ENCODE results near the gene RPS6KB2.
A peak's percentile ranks its signal among the peaks of the same experiment; 100 is the strongest.

RPS6KB2 gene

DNA sequence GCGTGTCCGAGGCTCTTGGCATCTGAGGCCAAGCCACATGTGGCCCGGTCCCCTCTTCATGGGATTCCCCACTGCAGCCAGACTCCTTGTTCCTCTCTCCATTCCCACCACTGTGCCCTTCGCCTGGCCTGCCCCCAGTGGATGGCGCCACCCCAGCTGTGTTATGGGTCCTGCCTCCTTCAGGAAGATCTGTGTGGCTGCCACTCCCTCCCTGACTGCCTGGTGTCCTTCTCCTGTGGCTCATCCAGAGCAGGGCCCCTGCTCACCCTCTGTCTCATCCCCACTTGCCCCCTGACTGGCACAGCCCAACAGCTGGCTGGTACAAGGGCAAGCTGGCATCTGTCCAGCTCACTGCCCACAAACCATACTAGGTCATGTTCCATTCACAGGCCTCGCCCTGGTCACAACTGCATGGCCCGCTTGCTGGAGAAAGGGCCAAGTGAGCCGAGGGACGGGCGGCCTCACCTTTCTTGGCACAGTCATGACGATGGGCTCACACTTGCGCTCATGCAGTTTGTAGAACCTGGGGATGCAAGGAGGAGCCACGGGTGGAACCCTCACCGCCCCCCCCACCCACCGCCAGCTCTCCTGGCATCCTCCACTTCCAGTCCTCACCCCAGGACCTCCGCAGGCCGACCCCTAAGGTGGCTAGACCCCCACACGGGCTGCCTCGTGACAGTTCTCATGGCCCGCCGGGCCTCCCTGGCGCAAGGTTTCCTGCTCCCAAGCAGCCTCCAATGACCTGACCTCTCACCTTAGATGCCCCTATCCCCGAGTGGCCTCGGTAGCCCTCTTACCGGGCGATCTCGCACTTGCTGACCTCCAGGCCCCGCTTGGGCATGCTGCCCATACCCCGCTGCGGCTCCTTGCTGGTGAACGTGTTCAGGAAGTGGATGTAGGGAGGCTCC lies 11.3 kb downstream of the RPS6KB2 start:
- no peak for DNase-seq (ENCODE audit: low spot score in 2 of 2)
- H3K27me3 Mint-ChIP-seq = no peaks in the 10 kb centered on the region
- H3K9me3 Mint-ChIP-seq = no peaks in the 10 kb centered on the region
- H3K4me1 Mint-ChIP-seq = peaks cover 52% of the 10 kb centered on the region
- peaks cover 50% of the 10 kb centered on the region for H3K36me3 Mint-ChIP-seq (ENCODE audit: insufficient read depth)
- no peak for ATAC-seq (replicated peaks; ENCODE audit: extremely low read depth, poor library complexity, severe bottlenecking)
- peak overlapping the region; percentile 96 for H3K4me3 Mint-ChIP-seq
- H3K27ac Mint-ChIP-seq (ENCODE audit: low read depth) = peak overlapping the region; percentile 97

DNA sequence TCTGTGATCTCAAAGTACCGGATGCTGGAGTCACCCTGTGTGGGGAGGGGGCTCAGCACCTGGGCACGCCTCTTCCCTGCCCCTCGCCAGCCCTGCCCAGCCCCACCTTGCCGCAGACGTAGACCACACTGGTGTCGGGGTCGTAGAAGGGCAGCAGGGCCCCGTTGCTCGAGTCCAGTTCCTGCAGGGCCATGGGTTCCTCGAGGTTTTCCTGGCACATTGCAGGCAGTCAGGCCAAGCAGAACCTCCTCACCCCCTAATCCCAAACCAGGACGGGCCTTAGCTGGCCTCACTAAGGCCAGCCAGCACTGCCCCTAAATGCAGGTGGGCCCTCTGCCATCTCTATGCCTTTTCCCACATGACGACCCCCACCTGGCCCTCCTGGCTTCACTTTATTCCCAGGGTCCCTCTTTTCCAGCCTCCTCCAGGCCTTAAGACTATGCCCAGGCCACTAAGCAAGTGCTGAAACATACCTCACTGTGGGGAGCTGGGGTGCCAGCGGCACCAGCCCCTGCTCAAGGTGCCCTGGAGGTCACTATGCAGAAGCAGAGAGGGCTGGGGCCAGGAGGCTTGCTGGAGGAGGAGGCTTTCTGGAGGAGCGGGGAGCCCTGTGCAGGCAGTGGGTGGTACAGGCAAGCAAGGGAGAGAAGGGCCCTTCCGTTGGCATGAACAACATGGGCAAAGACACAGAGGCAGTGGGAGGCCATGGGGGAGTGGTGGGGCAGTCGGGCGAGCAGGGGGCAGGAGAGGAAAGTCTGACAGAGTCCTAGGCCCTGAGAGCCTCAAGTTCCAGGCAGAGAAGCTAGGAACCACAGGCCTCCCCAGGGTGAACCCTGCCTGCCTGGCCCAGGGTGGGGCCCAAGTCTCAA lies 12.2 kb downstream of the RPS6KB2 start:
- peaks cover 44% of the 10 kb centered on the region for H3K36me3 Mint-ChIP-seq (ENCODE audit: insufficient read depth)
- no peak for ATAC-seq (replicated peaks; ENCODE audit: extremely low read depth, poor library complexity, severe bottlenecking)
- H3K4me3 Mint-ChIP-seq = peak overlapping the region; percentile 96
- DNase-seq (ENCODE audit: low spot score in 2 of 2) = no peak
- no peaks in the 10 kb centered on the region for H3K9me3 Mint-ChIP-seq
- H3K27ac Mint-ChIP-seq (ENCODE audit: low read depth) = peak overlapping the region; percentile 97
- no peaks in the 10 kb centered on the region for H3K27me3 Mint-ChIP-seq
- peaks cover 57% of the 10 kb centered on the region for H3K4me1 Mint-ChIP-seq

DNA sequence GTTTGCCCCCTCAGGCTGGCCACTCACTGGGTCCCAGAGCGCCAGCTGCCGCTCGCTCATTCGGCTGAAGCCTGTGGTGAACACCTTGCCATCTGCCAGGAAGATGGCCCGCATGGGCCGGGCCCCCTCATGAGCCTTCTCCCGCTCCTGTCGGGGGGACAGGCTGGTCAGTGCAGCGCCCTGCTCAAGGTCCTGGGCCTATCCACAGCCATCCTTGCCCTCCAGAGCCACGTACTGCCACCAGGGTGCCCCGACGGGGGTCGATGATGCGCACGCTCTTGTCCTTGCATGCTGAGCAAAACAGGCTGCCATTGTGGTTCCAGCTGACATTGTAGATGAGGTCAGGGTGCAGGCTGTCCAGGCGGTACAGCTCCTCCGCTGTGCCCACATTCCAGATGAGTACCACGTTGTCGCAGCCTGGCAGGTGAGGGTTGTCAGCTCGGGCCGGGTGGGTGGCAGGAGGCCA lies 12.8 kb downstream of the RPS6KB2 start:
- H3K4me1 Mint-ChIP-seq = peaks cover 58% of the 10 kb centered on the region
- peaks cover 41% of the 10 kb centered on the region for H3K36me3 Mint-ChIP-seq (ENCODE audit: insufficient read depth)
- DNase-seq (ENCODE audit: low spot score in 2 of 2) (no peak), ATAC-seq (replicated peaks; ENCODE audit: extremely low read depth, poor library complexity, severe bottlenecking) (no peak)
- H3K4me3 Mint-ChIP-seq = no peak overlapping the region
- H3K9me3 Mint-ChIP-seq = no peaks in the 10 kb centered on the region
- H3K27ac Mint-ChIP-seq (ENCODE audit: low read depth) = peak overlapping the region; percentile 97
- no peaks in the 10 kb centered on the region for H3K27me3 Mint-ChIP-seq

DNA sequence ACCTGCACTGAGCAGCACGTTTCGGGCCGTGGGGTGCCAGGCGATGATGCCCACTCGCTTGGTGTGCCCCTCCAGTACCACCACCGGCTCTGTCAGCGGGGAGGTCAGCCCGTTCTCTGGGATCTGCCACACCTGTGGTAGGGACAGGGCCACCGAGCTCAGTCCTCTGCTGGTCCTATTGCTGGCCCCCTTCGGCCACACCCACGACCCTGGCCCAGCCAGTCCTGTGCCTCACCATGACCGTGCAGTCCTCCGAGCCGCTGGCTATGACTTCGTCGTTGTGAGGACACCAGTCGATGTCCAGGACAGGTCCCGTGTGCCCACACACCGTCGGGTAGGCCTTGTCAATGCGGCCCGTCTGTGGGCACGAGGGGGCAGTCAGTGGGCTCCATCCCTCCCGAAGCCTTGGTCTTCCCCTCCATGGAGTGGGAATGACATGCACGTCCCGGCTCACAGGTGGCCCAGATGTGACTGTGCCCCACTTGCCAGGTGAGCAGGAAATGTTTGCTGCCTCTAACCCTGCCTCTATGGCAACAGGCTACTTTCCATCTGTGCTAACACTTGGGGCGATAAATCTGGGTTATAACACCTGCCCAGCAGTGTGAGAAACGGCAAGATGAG lies 13.5 kb downstream of the RPS6KB2 start:
- Mint-ChIP-seq H3K27ac (ENCODE audit: low read depth) (peak overlapping the region; percentile 97), H3K4me3 (peak overlapping the region; percentile 68), H3K4me1 (peaks cover 56% of the 10 kb centered on the region), H3K27me3 (no peaks in the 10 kb centered on the region), H3K9me3 (no peaks in the 10 kb centered on the region), H3K36me3 (ENCODE audit: insufficient read depth) (peaks cover 41% of the 10 kb centered on the region)
- ATAC-seq (replicated peaks; ENCODE audit: extremely low read depth, poor library complexity, severe bottlenecking) (no peak), DNase-seq (ENCODE audit: low spot score in 2 of 2) (no peak)

DNA sequence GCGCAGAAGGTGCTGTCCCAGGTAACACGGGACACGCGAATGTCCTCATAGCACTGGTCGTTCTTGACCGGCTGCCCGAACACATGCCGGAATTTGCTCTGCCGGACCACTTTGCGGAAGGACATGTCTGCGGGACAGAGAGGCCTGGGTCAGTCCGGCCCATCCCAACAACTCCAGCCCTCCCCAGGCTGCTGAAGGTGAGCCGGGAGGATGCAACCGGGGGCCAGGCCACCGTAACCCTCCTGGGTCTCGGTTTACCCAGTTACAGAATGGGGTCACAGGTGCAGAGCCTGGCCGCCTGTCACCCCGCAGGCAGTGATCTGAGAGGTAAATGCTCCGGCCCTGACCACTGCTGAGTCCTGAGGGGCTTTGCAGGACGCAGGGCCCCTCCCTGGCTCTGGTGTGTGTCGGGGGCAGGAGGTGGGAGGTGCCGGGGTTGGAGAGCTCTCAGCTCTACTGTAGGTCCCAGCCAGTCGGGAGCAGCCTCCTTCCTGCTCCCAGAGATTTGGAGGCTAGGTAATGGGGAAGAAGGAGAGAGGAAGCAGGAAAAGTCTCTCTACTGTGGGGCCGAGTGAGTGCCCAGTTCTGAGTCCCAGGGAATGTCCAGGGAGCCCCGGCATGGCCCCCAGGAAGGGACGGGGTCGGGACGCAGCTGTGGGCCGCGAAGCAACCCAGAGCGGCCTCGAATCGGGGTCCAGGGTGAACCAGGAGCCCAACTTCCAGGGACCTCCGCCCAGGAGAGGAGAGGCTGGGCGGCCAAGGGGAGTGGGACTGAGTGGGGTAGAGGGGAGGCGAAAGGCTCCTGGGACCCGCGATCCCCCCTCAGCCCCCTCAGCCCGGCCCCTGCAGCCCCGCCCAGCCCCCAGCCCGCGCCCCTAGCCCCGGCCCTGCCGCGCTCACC lies 14.5 kb downstream of the RPS6KB2 start:
- ATAC-seq (replicated peaks; ENCODE audit: extremely low read depth, poor library complexity, severe bottlenecking) (no peak), DNase-seq (ENCODE audit: low spot score in 2 of 2) (no peak)
- Mint-ChIP-seq H3K27ac (ENCODE audit: low read depth) (peak overlapping the region; percentile 97), H3K36me3 (ENCODE audit: insufficient read depth) (peaks cover 34% of the 10 kb centered on the region), H3K9me3 (no peaks in the 10 kb centered on the region), H3K27me3 (no peaks in the 10 kb centered on the region), H3K4me3 (peak overlapping the region; percentile 68), H3K4me1 (peaks cover 62% of the 10 kb centered on the region)

DNA sequence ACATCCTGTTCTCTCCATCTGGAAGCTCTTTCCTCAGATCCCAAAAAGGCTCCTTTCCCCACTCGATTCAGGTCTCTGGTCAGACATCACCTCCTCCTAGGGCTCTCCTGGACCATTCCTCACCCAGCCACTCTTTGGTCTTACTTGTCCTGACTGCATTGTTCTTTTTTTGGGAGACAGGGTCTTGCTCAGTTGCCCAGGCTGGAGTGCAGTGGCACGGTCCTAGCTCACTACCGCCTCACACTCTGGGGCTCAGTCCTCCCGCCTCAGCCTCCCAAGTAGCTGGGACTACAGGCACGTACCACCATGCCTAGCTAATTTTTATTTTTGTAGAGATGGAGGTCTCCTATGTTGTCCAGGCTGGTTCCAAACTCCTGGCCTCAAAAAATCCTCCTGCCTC lies 17.2 kb downstream of the RPS6KB2 start:
- peaks cover 24% of the 10 kb centered on the region for H3K36me3 Mint-ChIP-seq (ENCODE audit: insufficient read depth)
- H3K27me3 Mint-ChIP-seq = no peaks in the 10 kb centered on the region
- H3K9me3 Mint-ChIP-seq = no peaks in the 10 kb centered on the region
- no peak for DNase-seq (ENCODE audit: low spot score in 2 of 2)
- peaks cover 54% of the 10 kb centered on the region for H3K4me1 Mint-ChIP-seq
- H3K27ac Mint-ChIP-seq (ENCODE audit: low read depth) = peak overlapping the region; percentile 97
- no peak for ATAC-seq (replicated peaks; ENCODE audit: extremely low read depth, poor library complexity, severe bottlenecking)
- peak overlapping the region; percentile 77 for H3K4me3 Mint-ChIP-seq

DNA sequence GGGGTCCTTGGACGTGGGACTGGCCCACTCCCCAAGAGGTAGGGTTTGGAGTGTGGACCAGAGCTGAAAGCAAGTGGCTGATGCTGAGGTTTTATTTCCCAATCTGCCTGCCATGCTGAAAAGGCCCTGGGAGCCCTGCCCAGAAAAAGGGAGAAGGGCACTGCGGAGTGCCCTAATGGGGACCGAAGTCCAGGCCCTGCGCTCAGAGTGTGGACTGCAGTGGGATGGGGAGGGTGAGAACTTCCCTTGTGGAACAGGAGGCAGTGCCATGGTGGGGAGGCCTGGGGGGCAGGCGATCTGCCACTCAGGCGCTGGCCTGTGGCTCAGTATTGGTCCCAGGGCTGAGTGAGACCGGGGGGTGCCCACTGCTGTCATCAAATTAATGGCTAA lies 19.9 kb downstream of the RPS6KB2 start:
- peak overlapping the region; percentile 97 for H3K27ac Mint-ChIP-seq (ENCODE audit: low read depth)
- DNase-seq (ENCODE audit: low spot score in 2 of 2) (no peak), ATAC-seq (replicated peaks; ENCODE audit: extremely low read depth, poor library complexity, severe bottlenecking) (no peak)
- H3K36me3 Mint-ChIP-seq (ENCODE audit: insufficient read depth) = peaks cover 16% of the 10 kb centered on the region
- no peaks in the 10 kb centered on the region for H3K9me3 Mint-ChIP-seq
- H3K4me1 Mint-ChIP-seq = peaks cover 40% of the 10 kb centered on the region
- no peaks in the 10 kb centered on the region for H3K27me3 Mint-ChIP-seq
- no peak overlapping the region for H3K4me3 Mint-ChIP-seq

DNA sequence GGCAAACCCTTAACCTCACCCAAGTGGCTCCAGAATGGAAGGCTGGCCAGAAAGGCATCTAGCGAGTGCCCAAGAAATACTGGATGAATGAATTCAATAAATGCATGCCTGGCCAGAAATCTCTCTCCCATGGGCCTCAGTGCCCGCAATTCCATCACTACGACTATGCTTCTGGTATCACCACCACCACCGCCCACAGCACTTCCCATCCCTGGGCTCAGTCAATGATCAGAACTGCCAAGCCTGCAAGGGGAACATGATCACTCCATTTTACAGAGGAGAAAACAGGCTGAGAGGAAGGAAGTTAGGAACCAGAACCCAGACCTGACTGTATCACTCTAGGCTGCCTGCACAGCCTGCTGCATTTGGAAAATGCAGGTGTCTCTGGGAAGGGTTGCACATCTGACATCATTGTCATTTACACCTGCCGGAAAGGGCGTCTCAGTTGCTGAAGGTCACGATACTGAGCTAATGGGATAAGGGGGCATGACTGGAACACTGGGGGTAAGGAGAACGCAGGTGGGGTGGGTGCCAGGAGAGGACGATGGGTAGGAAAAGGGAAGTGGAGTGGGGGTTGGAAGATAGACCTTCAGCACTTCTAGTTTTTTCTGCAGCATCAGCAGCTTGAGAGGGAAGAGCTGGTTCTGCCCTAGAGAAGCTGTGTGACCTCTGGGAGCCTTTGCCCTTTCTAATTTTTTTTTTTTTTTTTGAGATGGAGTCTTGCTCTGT lies 21.0 kb downstream of the RPS6KB2 start:
- peaks cover 11% of the 10 kb centered on the region for H3K36me3 Mint-ChIP-seq (ENCODE audit: insufficient read depth)
- peaks cover 39% of the 10 kb centered on the region for H3K4me1 Mint-ChIP-seq
- no peak for DNase-seq (ENCODE audit: low spot score in 2 of 2)
- H3K4me3 Mint-ChIP-seq = no peak overlapping the region
- no peaks in the 10 kb centered on the region for H3K9me3 Mint-ChIP-seq
- ATAC-seq (replicated peaks; ENCODE audit: extremely low read depth, poor library complexity, severe bottlenecking) = no peak
- H3K27ac Mint-ChIP-seq (ENCODE audit: low read depth) = peak overlapping the region; percentile 61
- no peaks in the 10 kb centered on the region for H3K27me3 Mint-ChIP-seq

DNA sequence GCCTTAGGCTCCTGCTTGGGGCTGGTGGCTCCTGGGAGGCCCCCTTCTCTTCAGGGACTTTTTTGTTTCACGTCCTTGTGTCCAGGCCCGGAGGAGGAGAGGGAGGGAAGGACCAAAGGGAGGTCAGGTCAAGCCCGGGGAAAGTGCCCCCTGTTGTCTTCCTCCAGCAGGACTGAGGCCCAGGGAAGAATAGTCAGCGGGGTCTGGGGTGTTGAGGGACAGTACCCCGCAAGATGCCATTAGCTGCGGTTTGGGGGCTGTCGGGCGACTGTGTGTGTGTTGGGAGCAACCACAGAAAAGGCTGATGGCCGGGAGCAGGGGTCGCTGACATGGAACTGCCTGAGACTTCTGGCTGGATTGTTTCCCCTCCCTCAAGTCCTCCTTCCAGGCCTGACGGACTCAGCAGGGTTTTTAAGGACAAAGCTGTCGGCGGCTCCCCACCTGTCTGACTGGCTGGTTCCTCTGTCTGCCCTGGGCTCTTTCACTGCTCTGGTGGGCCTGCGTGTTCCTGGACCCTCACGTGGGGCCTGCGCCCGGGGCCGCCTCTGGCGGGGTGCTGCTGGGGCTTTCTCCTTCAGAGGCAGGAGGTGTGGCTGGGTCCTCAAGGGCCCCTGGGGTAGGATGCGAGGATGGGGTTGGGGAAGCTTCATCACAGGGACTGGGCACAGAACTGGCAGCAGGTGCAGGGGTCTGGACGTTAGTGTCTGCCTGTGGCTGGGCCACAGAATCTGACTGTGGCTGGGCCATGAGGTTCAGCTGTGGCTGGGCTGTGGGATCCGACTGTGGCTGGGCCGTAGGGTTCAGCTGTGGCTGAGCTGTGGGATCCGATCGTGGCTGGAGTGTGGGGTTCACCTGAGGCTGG lies 22.7 kb downstream of the RPS6KB2 start:
- peaks cover 22% of the 10 kb centered on the region for H3K4me1 Mint-ChIP-seq
- H3K9me3 Mint-ChIP-seq = no peaks in the 10 kb centered on the region
- ATAC-seq (replicated peaks; ENCODE audit: extremely low read depth, poor library complexity, severe bottlenecking) (no peak), DNase-seq (ENCODE audit: low spot score in 2 of 2) (no peak)
- H3K36me3 Mint-ChIP-seq (ENCODE audit: insufficient read depth) = peaks cover 10% of the 10 kb centered on the region
- no peaks in the 10 kb centered on the region for H3K27me3 Mint-ChIP-seq
- H3K27ac Mint-ChIP-seq (ENCODE audit: low read depth) = no peak overlapping the region
- no peak overlapping the region for H3K4me3 Mint-ChIP-seq

DNA sequence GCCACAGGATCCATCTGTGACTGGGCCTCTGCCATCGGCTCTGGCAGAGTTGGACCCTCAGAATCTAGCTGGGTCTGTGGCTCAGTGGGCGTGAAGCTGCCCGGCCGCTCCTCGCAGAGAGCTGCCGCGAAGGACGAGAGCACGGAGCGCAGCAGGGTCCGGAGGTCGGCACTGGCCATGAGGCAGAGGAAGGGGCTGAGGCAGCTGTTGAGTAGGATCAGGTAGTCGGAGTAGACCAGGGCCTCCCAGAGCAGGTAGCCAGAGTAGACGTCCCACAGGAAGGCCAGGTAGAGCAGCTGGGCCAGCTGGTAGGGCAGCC lies 23.3 kb downstream of the RPS6KB2 start:
- Mint-ChIP-seq H3K4me3 (no peak overlapping the region), H3K4me1 (peaks cover 17% of the 10 kb centered on the region), H3K27me3 (no peaks in the 10 kb centered on the region), H3K9me3 (no peaks in the 10 kb centered on the region), H3K36me3 (ENCODE audit: insufficient read depth) (peaks cover 5% of the 10 kb centered on the region), H3K27ac (ENCODE audit: low read depth) (no peak overlapping the region)
- DNase-seq (ENCODE audit: low spot score in 2 of 2) (no peak), ATAC-seq (replicated peaks; ENCODE audit: extremely low read depth, poor library complexity, severe bottlenecking) (no peak)
